SK-N-MC (cell line): ENCODE data around the gene RAD21L1.

Experiments used
- EZH2 ChIP-seq: fragments of 200-600 bp; sonication (generic); IDR thresholded peaks from one replicate; pipeline ENCODE4 v1.6.1; 2017; ENCODE audit warnings: antibody characterized with exemption
- FOXP2 ChIP-seq: optimal IDR thresholded peaks from 2 replicates; pipeline ENCODE3; 2011; ENCODE audit warnings: mild to moderate bottlenecking, moderate library complexity; ENCODE audit not compliant: insufficient read depth; ENCODE audit errors: extremely low read length, control extremely low read depth
- POLR2AphosphoS5 ChIP-seq: IDR thresholded peaks from 2 replicates; pipeline ENCODE4 v1.6.1; 2012; ENCODE audit warnings: mild to moderate bottlenecking, low read depth, low read length, borderline replicate concordance

DNA sequence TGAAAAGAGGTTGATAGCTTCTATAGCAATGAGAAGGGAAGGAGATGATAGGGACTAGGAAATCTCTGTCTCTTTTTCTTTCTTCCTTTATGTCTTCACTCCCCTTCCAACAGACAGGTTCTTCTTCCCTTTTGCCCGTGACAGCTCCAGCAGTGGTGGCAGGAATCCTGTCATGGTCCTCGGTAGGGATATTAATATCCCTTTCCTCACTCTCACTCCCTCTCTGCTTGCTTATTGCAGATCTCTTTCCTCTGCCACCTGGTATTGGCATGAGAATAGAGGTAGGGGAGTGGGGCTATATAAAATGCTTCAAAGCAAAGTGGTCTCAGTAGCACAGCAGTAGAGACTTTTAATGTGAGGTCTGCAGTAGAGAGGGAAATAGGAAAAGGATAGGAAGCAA lies 19.7 kb downstream of the RAD21L1 start:
- no peak for TF ChIP-seq FOXP2
- TF ChIP-seq POLR2AphosphoS5 = no peak
- TF ChIP-seq EZH2 = no peak
